ENCODE results near the gene TNIK.

- TF ChIP-seq CTCF (conservative IDR thresholded peaks at IDR 0.05; ENCODE audit: low read length): no peak
- TF ChIP-seq EZH2phosphoT487 (IDR thresholded peaks at IDR 0.05; ENCODE audit: borderline replicate concordance): no peak
These were observed 58.8 kb downstream of the TNIK start for GRCh38 chr3:171401432-171401831.

All from Loucy (cell line).